HCT116 (cell line): ENCODE data around the gene RTF1. TPM values are rescaled to one million over a fixed set of nuclear protein-coding genes. Genes with fewer than 3 reads are reported as not detected.

Source experiments
- ATAC-seq: fragments of 200-7000 bp; cut with Tn5 transposase; 2 replicates; pipeline ENCODE4 v1.9.1; 2020; ENCODE audit warnings: mild to moderate bottlenecking, moderate library complexity
- BruUV-seq: library from RNA; stranded (reverse); fragments of 400-500 nt; replicated peaks from 2 replicates; lab custom pipeline; 2021; lab: Mats Ljungman, UMichigan
- CTCF ChIA-PET: fragments of 300-600 bp; sonication (Branson Sonifier 250); formaldehyde crosslinking; loops from one replicate; lab custom pipeline; 2021; ENCODE audit warnings: antibody characterized with exemption; lab: Charles Lee
- POLR2A ChIA-PET: fragments of 300-600, 350-600 bp; sonication (Branson Sonifier 250); formaldehyde crosslinking; loops from one replicate; lab custom pipeline; 2021; ENCODE audit warnings: antibody characterized with exemption; lab: Charles Lee
- RAD21 ChIA-PET, 2 experiments: fragments of 300-600 bp; sonication (Branson Sonifier 250); formaldehyde crosslinking; loops; one replicate each; lab custom pipeline; 2023; ENCODE audit warnings: low total read pairs in 2 of 2; ENCODE audit not compliant: uncharacterized antibody in 2 of 2, unreplicated experiment in 2 of 2, low non-redundant PET in 1 of 2; lab: Charles Lee
- DNase-seq: peaks from one replicate; pipeline ENCODE4 v3.0.0-alpha.2; 2010; ENCODE audit warnings: low read depth, low spot score
- H2AFZ ChIP-seq: fragments of 200-600 bp; shearing (Covaris generic), sonication (generic); 2 replicates; pipeline ENCODE4 v1.6.1; 2017; ENCODE audit warnings: low read depth, mixed run types, mixed read lengths, antibody characterized with exemption, low read length; ENCODE audit not compliant: poor library complexity, severe bottlenecking
- H3K27ac ChIP-seq: 2 replicates; pipeline ENCODE4 v1.5.1; 2012; ENCODE audit warnings: low read depth, low read length
- H3K27me3 ChIP-seq: fragments of 200-600 bp; sonication (generic); 2 replicates; pipeline ENCODE4 v1.6.1; 2016; ENCODE audit warnings: mixed run types, low read length, mixed read lengths; ENCODE audit not compliant: insufficient read depth
- H3K36me3 ChIP-seq, 2 experiments: fragments of 200-500 bp in 1 of 2; fragments of 200-600 bp in 1 of 2; sonication (Bioruptor generic) in 1 of 2; sonication (generic) in 1 of 2; 2 replicates each; pipeline versions ENCODE4 v1.5.1 to v1.6.1; 2014 to 2016; ENCODE audit warnings: low read length in 2 of 2, inconsistent platforms in 1 of 2, mixed read lengths in 1 of 2, mixed run types in 1 of 2; ENCODE audit not compliant: insufficient read depth in 2 of 2, control insufficient read depth in 1 of 2
- H3K4me1 ChIP-seq, 2 experiments: fragments of 200-600 bp in 1 of 2; sonication (generic) in 1 of 2; 2 replicates each; pipeline versions ENCODE4 v1.5.1 to v1.6.1; 2012 to 2017; ENCODE audit warnings: low read length in 2 of 2, inconsistent platforms in 1 of 2, mild to moderate bottlenecking in 1 of 2, mixed read lengths in 1 of 2, mixed run types in 1 of 2, moderate library complexity in 1 of 2; ENCODE audit not compliant: insufficient read depth in 2 of 2, control insufficient read depth in 1 of 2
- H3K4me2 ChIP-seq: fragments of 200-600 bp; sonication (generic); 2 replicates; pipeline ENCODE4 v1.6.1; 2017; ENCODE audit warnings: mixed run types, low read length, mixed read lengths
- H3K4me3 ChIP-seq, 2 experiments: fragments of 200-600 bp in 1 of 2; sonication (generic) in 1 of 2; replicated peaks in 1 of 2; 2 replicates each; pipeline ENCODE4 v1.5.1; 2011 to 2016; ENCODE audit warnings: low read length in 2 of 2, control low read depth in 1 of 2, low read depth in 1 of 2, mild to moderate bottlenecking in 1 of 2, mixed read lengths in 1 of 2, mixed run types in 1 of 2
- H3K79me2 ChIP-seq: fragments of 200-600 bp; sonication (generic); 2 replicates; pipeline ENCODE4 v1.6.1; 2017; ENCODE audit warnings: mild to moderate bottlenecking, mixed run types, low read length, moderate library complexity, mixed read lengths; ENCODE audit not compliant: insufficient read depth
- H3K9ac ChIP-seq: fragments of 200-600 bp; sonication (generic); 2 replicates; pipeline ENCODE4 v1.6.1; 2016; ENCODE audit warnings: low read length, mixed read lengths
- H3K9me2 ChIP-seq: fragments of 200-600 bp; sonication (generic), shearing (Covaris generic); 2 replicates; pipeline ENCODE4 v1.6.1; 2017; ENCODE audit warnings: mixed run types, mild to moderate bottlenecking, moderate library complexity; ENCODE audit not compliant: insufficient read depth
- H3K9me3 ChIP-seq, 2 experiments: fragments of 200-500 bp in 1 of 2; fragments of 200-600 bp in 1 of 2; sonication (Bioruptor generic) in 1 of 2; sonication (generic) in 1 of 2; 2 replicates each; pipeline ENCODE4 v1.6.1; 2014 to 2017; ENCODE audit warnings: low read length in 2 of 2, mixed read lengths in 2 of 2, inconsistent platforms in 1 of 2, low read depth in 1 of 2, mild to moderate bottlenecking in 1 of 2, mixed run types in 1 of 2, moderate library complexity in 1 of 2; ENCODE audit not compliant: control insufficient read depth in 1 of 2, insufficient read depth in 1 of 2
- H4K20me1 ChIP-seq: fragments of 200-600 bp; sonication (generic), shearing (Covaris generic); 2 replicates; pipeline ENCODE4 v1.6.1; 2017; ENCODE audit warnings: mixed run types, mild to moderate bottlenecking, moderate library complexity; ENCODE audit not compliant: insufficient read depth
- CEBPB ChIP-seq: IDR thresholded peaks from 2 replicates; pipeline ENCODE4 v1.6.1; 2012; ENCODE audit warnings: low read depth
- EGR1 ChIP-seq: IDR thresholded peaks from 2 replicates; pipeline ENCODE4 v1.6.1; 2012; ENCODE audit warnings: low read depth
- ELF1 ChIP-seq: IDR thresholded peaks from 2 replicates; pipeline ENCODE4 v1.6.1; 2012; ENCODE audit warnings: low read depth, borderline replicate concordance
- EZH2 ChIP-seq: fragments of 200-600 bp; sonication (generic); IDR thresholded peaks from 2 replicates; pipeline ENCODE4 v1.6.1; 2017; ENCODE audit warnings: antibody characterized with exemption, mixed run types
- EZH2phosphoT487 ChIP-seq: fragments of 200-600 bp; IDR thresholded peaks from 2 replicates; pipeline ENCODE4 v1.6.1; 2018; ENCODE audit warnings: antibody characterized with exemption, borderline replicate concordance
- JUND ChIP-seq: IDR thresholded peaks from 2 replicates; pipeline ENCODE4 v1.6.1; 2012
- POLR2A ChIP-seq: IDR thresholded peaks from 2 replicates; pipeline ENCODE4 v1.7.0; 2011; ENCODE audit warnings: borderline replicate concordance; ENCODE audit not compliant: insufficient read depth, insufficient read length; ENCODE audit errors: extremely low read depth
- RAD21 ChIP-seq: IDR thresholded peaks from 2 replicates; pipeline ENCODE4 v1.6.1; 2012; ENCODE audit warnings: low read depth, mild to moderate bottlenecking
- SP1 ChIP-seq: IDR thresholded peaks from 2 replicates; pipeline ENCODE4 v1.6.1; 2012; ENCODE audit warnings: low read depth
- SRF ChIP-seq: IDR thresholded peaks from 2 replicates; pipeline ENCODE4 v1.6.1; 2012; ENCODE audit warnings: low read depth
- TCF7L2 ChIP-seq: IDR thresholded peaks from 2 replicates; pipeline ENCODE4 v1.7.0; 2011; ENCODE audit warnings: borderline replicate concordance, inconsistent platforms; ENCODE audit not compliant: insufficient read depth, insufficient read length; ENCODE audit errors: extremely low read depth
- YY1 ChIP-seq: IDR thresholded peaks from 2 replicates; pipeline ENCODE4 v1.6.1; 2011; ENCODE audit warnings: low read length, low read depth, moderate library complexity, mild to moderate bottlenecking; ENCODE audit not compliant: insufficient replicate concordance; ENCODE audit errors: extremely low read depth
- ZNF274 ChIP-seq: fragments of 200-500 bp; sonication (Bioruptor generic); IDR thresholded peaks from 2 replicates; pipeline ENCODE4 v1.6.1; 2014; ENCODE audit warnings: mild to moderate bottlenecking, low read depth, low read length, inconsistent platforms
- intact Hi-C: fragments of 100-400 bp; cut with micrococcal nuclease; formaldehyde crosslinking; loops from 2 replicates; pipeline ENCODE4 v1.10.0; 2022
- total RNA-seq: library from RNA; stranded (reverse); gene quantifications from one replicate; pipeline ENCODE4 v1.2.1, GENCODE V29; 2021; ENCODE audit not compliant: unreplicated experiment
- TF ChIP-seq, protein P1 (sequence below): IDR thresholded peaks from 2 replicates; pipeline ENCODE4 v1.6.1; 2011; ENCODE audit warnings: mild to moderate bottlenecking, low read length, moderate library complexity; ENCODE audit not compliant: insufficient replicate concordance; ENCODE audit errors: extremely low read depth
- TF ChIP-seq, protein P2 (sequence below): IDR thresholded peaks from 2 replicates; pipeline ENCODE4 v1.6.1; 2012
- TF ChIP-seq, protein P3 (sequence below): IDR thresholded peaks from 2 replicates; pipeline ENCODE4 v1.6.1; 2012; ENCODE audit warnings: low read depth

Gene RTF1
- total RNA-seq, 1 experiment from 2014 or later = 27.5 TPM

DNA sequence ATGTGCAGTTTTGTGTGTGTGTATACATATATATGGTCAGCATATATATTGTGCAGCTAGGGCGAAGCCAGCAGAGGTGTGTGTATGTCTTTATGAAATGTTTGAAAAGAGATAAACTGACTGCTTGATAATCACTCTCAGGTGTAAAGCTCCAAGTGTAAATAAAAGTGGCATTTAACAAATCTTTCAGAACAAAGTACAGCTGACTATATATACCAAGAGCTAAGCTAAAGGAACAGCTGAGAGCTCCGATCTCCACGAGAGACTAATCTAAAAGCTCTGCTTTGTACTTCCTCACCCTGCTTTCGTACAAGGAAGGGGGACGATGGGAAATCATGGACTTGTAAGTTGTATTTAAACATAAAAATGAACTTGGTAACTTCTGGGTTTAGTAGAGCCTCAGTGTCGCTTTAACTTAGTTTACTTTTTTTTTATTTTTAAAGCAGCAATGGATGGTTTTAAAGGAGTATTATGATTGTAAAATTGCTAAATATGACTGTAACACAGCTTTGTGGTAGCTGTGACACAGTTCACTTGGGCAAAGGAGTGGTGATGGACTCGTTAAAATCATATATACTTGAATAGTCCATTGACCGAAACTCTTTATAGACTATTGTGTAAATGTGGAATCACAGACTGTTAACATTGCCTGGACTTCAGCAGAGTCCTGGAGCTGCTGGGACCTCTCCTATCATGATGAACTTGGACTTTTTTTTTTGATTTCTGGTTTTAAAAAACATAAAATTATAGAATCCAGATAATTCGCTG lies 65.4 kb downstream of the RTF1 start (continued):
- TF ChIP-seq, protein P1, sequence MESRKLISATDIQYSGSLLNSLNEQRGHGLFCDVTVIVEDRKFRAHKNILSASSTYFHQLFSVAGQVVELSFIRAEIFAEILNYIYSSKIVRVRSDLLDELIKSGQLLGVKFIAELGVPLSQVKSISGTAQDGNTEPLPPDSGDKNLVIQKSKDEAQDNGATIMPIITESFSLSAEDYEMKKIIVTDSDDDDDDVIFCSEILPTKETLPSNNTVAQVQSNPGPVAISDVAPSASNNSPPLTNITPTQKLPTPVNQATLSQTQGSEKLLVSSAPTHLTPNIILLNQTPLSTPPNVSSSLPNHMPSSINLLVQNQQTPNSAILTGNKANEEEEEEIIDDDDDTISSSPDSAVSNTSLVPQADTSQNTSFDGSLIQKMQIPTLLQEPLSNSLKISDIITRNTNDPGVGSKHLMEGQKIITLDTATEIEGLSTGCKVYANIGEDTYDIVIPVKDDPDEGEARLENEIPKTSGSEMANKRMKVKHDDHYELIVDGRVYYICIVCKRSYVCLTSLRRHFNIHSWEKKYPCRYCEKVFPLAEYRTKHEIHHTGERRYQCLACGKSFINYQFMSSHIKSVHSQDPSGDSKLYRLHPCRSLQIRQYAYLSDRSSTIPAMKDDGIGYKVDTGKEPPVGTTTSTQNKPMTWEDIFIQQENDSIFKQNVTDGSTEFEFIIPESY = no peak
- TF ChIP-seq EGR1 (no peak), TCF7L2 (no peak), SRF (no peak), CEBPB (no peak), ZNF274 (no peak)
- TF ChIP-seq, protein P2, sequence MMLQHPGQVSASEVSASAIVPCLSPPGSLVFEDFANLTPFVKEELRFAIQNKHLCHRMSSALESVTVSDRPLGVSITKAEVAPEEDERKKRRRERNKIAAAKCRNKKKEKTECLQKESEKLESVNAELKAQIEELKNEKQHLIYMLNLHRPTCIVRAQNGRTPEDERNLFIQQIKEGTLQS = no peak

DNA sequence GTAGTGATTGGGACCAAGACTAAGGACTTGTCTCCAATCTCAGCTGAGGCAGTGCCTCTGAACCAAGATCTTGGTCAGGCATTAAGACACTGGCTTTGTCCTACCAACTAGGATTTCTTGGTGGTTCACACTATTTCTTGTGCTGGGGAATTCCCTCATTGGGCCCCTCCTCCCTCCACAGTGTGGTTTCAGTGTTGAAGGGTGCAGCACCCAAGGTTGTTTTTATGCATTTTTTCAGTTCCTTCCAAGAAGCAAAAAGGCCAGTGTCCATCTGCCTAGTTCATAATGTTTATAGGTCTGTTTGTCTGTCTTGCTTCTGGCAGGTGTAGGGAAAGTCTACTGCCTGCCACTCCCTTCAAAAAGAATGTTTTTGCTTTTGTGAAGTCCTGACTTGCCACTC lies 66.2 kb downstream of the RTF1 start:
- Histone ChIP-seq H3K9ac (no peak overlapping the region), H3K79me2 (no peaks in the 10 kb centered on the region), H2AFZ (no peak overlapping the region), H3K9me3 (no peaks in the 10 kb centered on the region), H3K9me2 (no peaks in the 10 kb centered on the region), H3K36me3 (peaks cover 15 to 28% of the 10 kb centered on the region in 2 experiments; a peak in 2 of 4 replicates), H3K4me2 (no peak overlapping the region), H3K4me3 (no peak overlapping the region), H3K27me3 (no peaks in the 10 kb centered on the region), H3K4me1 (peaks cover 0 to 15% of the 10 kb centered on the region in 2 experiments; a peak in 1 of 4 replicates), H3K27ac (no peak overlapping the region), H4K20me1 (no peaks in the 10 kb centered on the region)
- BruUV-seq = no TSS peak
- ChIA-PET CTCF (no interaction called here), POLR2A (no interaction called here), RAD21 (no interaction called here)
- DNase-seq (no peak), ATAC-seq (no peak)
- intact Hi-C loops = no loop called here
- TF ChIP-seq JUND (no peak), CEBPB (no peak), ZNF274 (no peak), EZH2phosphoT487 (no peak), EGR1 (no peak), RAD21 (no peak), SP1 (no peak), EZH2 (no peak), YY1 (no peak), ELF1 (no peak), SRF (no peak), POLR2A (no peak)
- TF ChIP-seq, protein P3, sequence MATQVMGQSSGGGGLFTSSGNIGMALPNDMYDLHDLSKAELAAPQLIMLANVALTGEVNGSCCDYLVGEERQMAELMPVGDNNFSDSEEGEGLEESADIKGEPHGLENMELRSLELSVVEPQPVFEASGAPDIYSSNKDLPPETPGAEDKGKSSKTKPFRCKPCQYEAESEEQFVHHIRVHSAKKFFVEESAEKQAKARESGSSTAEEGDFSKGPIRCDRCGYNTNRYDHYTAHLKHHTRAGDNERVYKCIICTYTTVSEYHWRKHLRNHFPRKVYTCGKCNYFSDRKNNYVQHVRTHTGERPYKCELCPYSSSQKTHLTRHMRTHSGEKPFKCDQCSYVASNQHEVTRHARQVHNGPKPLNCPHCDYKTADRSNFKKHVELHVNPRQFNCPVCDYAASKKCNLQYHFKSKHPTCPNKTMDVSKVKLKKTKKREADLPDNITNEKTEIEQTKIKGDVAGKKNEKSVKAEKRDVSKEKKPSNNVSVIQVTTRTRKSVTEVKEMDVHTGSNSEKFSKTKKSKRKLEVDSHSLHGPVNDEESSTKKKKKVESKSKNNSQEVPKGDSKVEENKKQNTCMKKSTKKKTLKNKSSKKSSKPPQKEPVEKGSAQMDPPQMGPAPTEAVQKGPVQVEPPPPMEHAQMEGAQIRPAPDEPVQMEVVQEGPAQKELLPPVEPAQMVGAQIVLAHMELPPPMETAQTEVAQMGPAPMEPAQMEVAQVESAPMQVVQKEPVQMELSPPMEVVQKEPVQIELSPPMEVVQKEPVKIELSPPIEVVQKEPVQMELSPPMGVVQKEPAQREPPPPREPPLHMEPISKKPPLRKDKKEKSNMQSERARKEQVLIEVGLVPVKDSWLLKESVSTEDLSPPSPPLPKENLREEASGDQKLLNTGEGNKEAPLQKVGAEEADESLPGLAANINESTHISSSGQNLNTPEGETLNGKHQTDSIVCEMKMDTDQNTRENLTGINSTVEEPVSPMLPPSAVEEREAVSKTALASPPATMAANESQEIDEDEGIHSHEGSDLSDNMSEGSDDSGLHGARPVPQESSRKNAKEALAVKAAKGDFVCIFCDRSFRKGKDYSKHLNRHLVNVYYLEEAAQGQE = no peak
- TF ChIP-seq, protein P1 = no peak
